Fibroblast of mammary gland (primary cell): ENCODE measurements around the gene SNX22.
"Not testable (repeated sequence)": the region's sequence is repeated elsewhere in the genome, so short reads cannot be mapped to it uniquely, and the experiment has no call there.

Experiments
- DNase-seq: peaks from one replicate; pipeline ENCODE4 v3.0.0-alpha.2; 2010; ENCODE audit warnings: low read depth
- H3K4me3 ChIP-seq: 2 replicates; pipeline ENCODE4 v1.5.1; 2011; ENCODE audit warnings: low read depth, mild to moderate bottlenecking, low read length, moderate library complexity; ENCODE audit not compliant: control insufficient read depth
- TF ChIP-seq, protein P1 (sequence below): conservative IDR thresholded peaks from 2 replicates; pipeline ENCODE4 v1.5.1; 2011; ENCODE audit warnings: low read depth, low read length, inconsistent platforms; ENCODE audit not compliant: control insufficient read depth, insufficient read depth

The SNX22 gene

GRCh38 chr15:64151727-64152506 lies at the start of gene SNX22:
TSS of gene SNX22 (plus strand) at chr15:64151731. CDS start at chr15:64151776, 45 bp downstream.
- DNase-seq = no peak

GRCh38 chr15:64102497-64102896 lies 49.0 kb upstream of the SNX22 start:
- H3K4me3 ChIP-seq = no peak overlapping the region
- no peak for DNase-seq
- TF ChIP-seq, protein P1, sequence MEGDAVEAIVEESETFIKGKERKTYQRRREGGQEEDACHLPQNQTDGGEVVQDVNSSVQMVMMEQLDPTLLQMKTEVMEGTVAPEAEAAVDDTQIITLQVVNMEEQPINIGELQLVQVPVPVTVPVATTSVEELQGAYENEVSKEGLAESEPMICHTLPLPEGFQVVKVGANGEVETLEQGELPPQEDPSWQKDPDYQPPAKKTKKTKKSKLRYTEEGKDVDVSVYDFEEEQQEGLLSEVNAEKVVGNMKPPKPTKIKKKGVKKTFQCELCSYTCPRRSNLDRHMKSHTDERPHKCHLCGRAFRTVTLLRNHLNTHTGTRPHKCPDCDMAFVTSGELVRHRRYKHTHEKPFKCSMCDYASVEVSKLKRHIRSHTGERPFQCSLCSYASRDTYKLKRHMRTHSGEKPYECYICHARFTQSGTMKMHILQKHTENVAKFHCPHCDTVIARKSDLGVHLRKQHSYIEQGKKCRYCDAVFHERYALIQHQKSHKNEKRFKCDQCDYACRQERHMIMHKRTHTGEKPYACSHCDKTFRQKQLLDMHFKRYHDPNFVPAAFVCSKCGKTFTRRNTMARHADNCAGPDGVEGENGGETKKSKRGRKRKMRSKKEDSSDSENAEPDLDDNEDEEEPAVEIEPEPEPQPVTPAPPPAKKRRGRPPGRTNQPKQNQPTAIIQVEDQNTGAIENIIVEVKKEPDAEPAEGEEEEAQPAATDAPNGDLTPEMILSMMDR = no peak

More at GRCh38 chr15:64151727-64152506, at the start of gene SNX22:
- TF ChIP-seq, protein P1 = no peak
- peak within 1 kb of the TSS; percentile 43 for H3K4me3 ChIP-seq

DNA sequence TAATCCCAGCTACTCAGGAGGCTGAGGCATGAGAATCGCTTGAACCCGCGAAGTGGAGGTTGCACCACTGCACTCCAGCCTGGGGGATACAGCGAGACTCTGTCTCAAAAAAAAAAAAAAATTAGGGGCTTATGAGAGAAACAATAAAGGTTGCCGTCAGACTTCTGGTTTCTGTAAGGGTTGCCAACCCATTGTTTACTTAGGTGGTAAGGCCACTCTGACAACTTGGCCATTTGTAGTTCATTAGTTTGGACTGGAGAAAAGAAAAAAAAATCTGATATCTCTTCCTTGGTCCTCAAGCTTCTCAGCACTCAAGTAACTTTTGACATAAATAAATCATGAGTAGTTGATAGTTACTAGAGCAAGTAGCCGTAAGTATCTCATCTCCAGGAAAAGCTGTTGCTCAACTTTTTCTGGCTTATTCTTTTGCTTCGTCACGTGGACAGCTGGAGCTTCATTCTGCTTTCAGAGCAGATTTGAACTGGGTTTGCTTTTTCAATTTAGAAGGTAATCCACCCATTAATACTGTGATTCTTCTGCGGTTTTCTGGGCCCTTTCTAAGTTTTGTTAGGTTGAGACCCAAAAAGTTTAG lies 46.3 kb upstream of the SNX22 start:
- H3K4me3 ChIP-seq = no peak overlapping the region
- TF ChIP-seq, protein P1 = no peak
- DNase-seq = peak; percentile 85

DNA sequence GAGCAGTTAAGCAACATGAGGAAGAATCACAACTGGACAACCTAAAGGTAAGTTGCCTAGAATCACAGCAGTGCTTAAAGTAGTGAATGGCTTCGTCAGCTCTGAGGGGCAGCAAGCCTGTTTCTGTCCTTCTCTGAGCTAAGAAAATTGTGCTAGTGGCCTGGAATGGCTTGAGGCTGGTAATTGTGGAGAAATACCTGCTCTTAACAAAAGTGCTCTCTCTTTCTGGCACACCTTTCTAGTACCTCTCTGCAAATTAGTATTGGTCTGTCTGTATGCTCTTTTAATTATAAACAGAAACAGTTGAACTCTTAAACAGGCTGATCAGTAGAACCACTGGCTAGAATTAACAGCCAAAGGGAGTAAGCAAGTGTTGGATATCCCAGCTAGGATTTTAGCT lies 44.2 kb upstream of the SNX22 start:
- no peak for DNase-seq
- TF ChIP-seq, protein P1 = no peak
- no peak overlapping the region for H3K4me3 ChIP-seq

DNA sequence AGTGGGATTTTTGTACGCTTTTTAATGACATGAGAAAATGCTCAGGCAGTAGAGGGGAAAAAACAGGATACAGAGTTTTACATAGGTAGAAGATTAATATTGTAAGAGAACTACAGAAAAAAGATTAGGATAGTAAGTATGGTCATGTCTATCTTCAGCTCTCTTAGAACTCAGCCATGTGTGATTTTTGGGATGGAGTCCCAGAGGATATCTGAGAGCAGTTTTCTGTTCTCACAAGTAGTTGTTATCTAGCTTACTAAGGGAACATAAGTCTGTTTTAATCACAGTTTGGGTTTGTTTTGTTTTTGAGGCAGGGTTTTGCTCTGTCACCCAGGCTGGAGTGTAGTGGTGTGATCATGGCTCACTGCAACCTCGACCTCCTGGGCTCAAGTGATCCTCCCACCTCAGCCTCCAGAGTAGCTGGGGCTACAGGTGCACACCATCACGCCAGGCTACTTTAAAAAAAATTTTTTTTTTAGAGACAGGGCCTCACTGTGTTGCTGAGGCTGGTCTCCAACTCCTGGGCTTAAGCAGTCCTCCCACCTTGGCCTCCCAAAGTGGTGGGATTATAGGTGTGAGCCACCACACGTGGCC lies 41.3 kb upstream of the SNX22 start:
- not testable (repeated sequence) for H3K4me3 ChIP-seq, DNase-seq

GRCh38 chr15:64110950-64111678 lies 40.4 kb upstream of the SNX22 start:
- no peak for DNase-seq
- TF ChIP-seq, protein P1 = no peak
- H3K4me3 ChIP-seq = no peak overlapping the region
